ENCODE data around the gene MRPL51.

MRPL51 gene

GRCh38 chr12:6535960-6536847 is 43.1 kb upstream of the MRPL51 start:
- H3K4me3 ChIP-seq (ENCODE audit: low read length), result peak overlapping the region; percentile 99
- H3K9me3 ChIP-seq (ENCODE audit: control insufficient read depth, low read depth, low read length), result no peaks in the 10 kb centered on the region
- H3K9ac ChIP-seq (ENCODE audit: low read length), result peak overlapping the region; percentile 99
- peaks cover 45% of the 10 kb centered on the region for H3K36me3 ChIP-seq (ENCODE audit: control insufficient read depth, low read depth, low read length)
- H3K27ac ChIP-seq (ENCODE audit: low read length), result peak overlapping the region; percentile 96
- no peaks in the 10 kb centered on the region for H3K27me3 ChIP-seq (ENCODE audit: control insufficient read depth, insufficient read depth, low read length)
- H3K4me1 ChIP-seq (ENCODE audit: control insufficient read depth, low read depth, low read length), result peaks cover 30% of the 10 kb centered on the region

DNA sequence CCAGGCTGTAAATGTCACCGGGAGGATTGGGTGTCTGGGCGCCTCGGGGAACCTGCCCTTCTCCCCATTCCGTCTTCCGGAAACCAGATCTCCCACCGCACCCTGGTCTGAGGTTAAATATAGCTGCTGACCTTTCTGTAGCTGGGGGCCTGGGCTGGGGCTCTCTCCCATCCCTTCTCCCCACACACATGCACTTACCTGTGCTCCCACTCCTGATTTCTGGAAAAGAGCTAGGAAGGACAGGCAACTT is 42.6 kb upstream of the MRPL51 start:
- H3K9ac ChIP-seq (ENCODE audit: low read length), result peak overlapping the region; percentile 99
- H3K27me3 ChIP-seq (ENCODE audit: control insufficient read depth, insufficient read depth, low read length), result no peaks in the 10 kb centered on the region
- peaks cover 24% of the 10 kb centered on the region for H3K4me1 ChIP-seq (ENCODE audit: control insufficient read depth, low read depth, low read length)
- peak overlapping the region; percentile 99 for H3K4me3 ChIP-seq (ENCODE audit: low read length)
- peak overlapping the region; percentile 96 for H3K27ac ChIP-seq (ENCODE audit: low read length)
- H3K36me3 ChIP-seq (ENCODE audit: control insufficient read depth, low read depth, low read length), result peaks cover 51% of the 10 kb centered on the region
- H3K9me3 ChIP-seq (ENCODE audit: control insufficient read depth, low read depth, low read length), result no peaks in the 10 kb centered on the region

- Histone ChIP-seq H3K27ac (ENCODE audit: low read length) (peak overlapping the region; percentile 96), H3K9me3 (ENCODE audit: control insufficient read depth, low read depth, low read length) (no peaks in the 10 kb centered on the region), H3K36me3 (ENCODE audit: control insufficient read depth, low read depth, low read length) (peaks cover 56% of the 10 kb centered on the region), H3K4me1 (ENCODE audit: control insufficient read depth, low read depth, low read length) (peaks cover 22% of the 10 kb centered on the region), H3K4me3 (ENCODE audit: low read length) (peak overlapping the region; percentile 99), H3K9ac (ENCODE audit: low read length) (peak overlapping the region; percentile 99), H3K27me3 (ENCODE audit: control insufficient read depth, insufficient read depth, low read length) (no peaks in the 10 kb centered on the region)
Observed at GRCh38 chr12:6534945-6535696, 42.1 kb upstream of the MRPL51 start.

GRCh38 chr12:6534695-6534944 is 41.6 kb upstream of the MRPL51 start:
- Histone ChIP-seq H3K9me3 (ENCODE audit: control insufficient read depth, low read depth, low read length) (no peaks in the 10 kb centered on the region), H3K27ac (ENCODE audit: low read length) (peak overlapping the region; percentile 96), H3K36me3 (ENCODE audit: control insufficient read depth, low read depth, low read length) (peaks cover 61% of the 10 kb centered on the region), H3K4me1 (ENCODE audit: control insufficient read depth, low read depth, low read length) (peaks cover 18% of the 10 kb centered on the region), H3K27me3 (ENCODE audit: control insufficient read depth, insufficient read depth, low read length) (no peaks in the 10 kb centered on the region), H3K9ac (ENCODE audit: low read length) (peak overlapping the region; percentile 99), H3K4me3 (ENCODE audit: low read length) (peak overlapping the region; percentile 99)

GRCh38 chr12:6533923-6534694 is 41.0 kb upstream of the MRPL51 start, which contains the start of gene GAPDH:
Gene GAPDH, plus strand, starts transcription at chr12:6534517. Its CDS starts 316 bp downstream, at chr12:6534833.
- Histone ChIP-seq H3K36me3 (ENCODE audit: control insufficient read depth, low read depth, low read length) (peaks cover 66% of the 10 kb centered on the region), H3K9me3 (ENCODE audit: control insufficient read depth, low read depth, low read length) (no peaks in the 10 kb centered on the region), H3K4me3 (ENCODE audit: low read length) (peak within 1 kb of the TSS; percentile 99), H3K9ac (ENCODE audit: low read length) (peak within 1 kb of the TSS; percentile 99), H3K4me1 (ENCODE audit: control insufficient read depth, low read depth, low read length) (peaks cover 18% of the 10 kb centered on the region), H3K27me3 (ENCODE audit: control insufficient read depth, insufficient read depth, low read length) (no peaks in the 10 kb centered on the region), H3K27ac (ENCODE audit: low read length) (peak within 1 kb of the TSS; percentile 96)

- Histone ChIP-seq H3K27ac (ENCODE audit: low read length) (peak overlapping the region; percentile 95), H3K36me3 (ENCODE audit: control insufficient read depth, low read depth, low read length) (peaks cover 70% of the 10 kb centered on the region), H3K4me3 (ENCODE audit: low read length) (peak overlapping the region; percentile 99), H3K9me3 (ENCODE audit: control insufficient read depth, low read depth, low read length) (no peaks in the 10 kb centered on the region), H3K27me3 (ENCODE audit: control insufficient read depth, insufficient read depth, low read length) (no peaks in the 10 kb centered on the region), H3K4me1 (ENCODE audit: control insufficient read depth, low read depth, low read length) (peaks cover 18% of the 10 kb centered on the region), H3K9ac (ENCODE audit: low read length) (peak overlapping the region; percentile 99)
Observed at GRCh38 chr12:6533653-6533922, 40.5 kb upstream of the MRPL51 start.

GRCh38 chr12:6532927-6533652 is 40.0 kb upstream of the MRPL51 start:
- H3K9ac ChIP-seq (ENCODE audit: low read length), result peak overlapping the region; percentile 99
- H3K4me1 ChIP-seq (ENCODE audit: control insufficient read depth, low read depth, low read length), result peaks cover 18% of the 10 kb centered on the region
- no peaks in the 10 kb centered on the region for H3K9me3 ChIP-seq (ENCODE audit: control insufficient read depth, low read depth, low read length)
- H3K27me3 ChIP-seq (ENCODE audit: control insufficient read depth, insufficient read depth, low read length), result no peaks in the 10 kb centered on the region
- peak overlapping the region; percentile 99 for H3K4me3 ChIP-seq (ENCODE audit: low read length)
- H3K27ac ChIP-seq (ENCODE audit: low read length), result peak overlapping the region; percentile 95
- H3K36me3 ChIP-seq (ENCODE audit: control insufficient read depth, low read depth, low read length), result peaks cover 70% of the 10 kb centered on the region

DNA sequence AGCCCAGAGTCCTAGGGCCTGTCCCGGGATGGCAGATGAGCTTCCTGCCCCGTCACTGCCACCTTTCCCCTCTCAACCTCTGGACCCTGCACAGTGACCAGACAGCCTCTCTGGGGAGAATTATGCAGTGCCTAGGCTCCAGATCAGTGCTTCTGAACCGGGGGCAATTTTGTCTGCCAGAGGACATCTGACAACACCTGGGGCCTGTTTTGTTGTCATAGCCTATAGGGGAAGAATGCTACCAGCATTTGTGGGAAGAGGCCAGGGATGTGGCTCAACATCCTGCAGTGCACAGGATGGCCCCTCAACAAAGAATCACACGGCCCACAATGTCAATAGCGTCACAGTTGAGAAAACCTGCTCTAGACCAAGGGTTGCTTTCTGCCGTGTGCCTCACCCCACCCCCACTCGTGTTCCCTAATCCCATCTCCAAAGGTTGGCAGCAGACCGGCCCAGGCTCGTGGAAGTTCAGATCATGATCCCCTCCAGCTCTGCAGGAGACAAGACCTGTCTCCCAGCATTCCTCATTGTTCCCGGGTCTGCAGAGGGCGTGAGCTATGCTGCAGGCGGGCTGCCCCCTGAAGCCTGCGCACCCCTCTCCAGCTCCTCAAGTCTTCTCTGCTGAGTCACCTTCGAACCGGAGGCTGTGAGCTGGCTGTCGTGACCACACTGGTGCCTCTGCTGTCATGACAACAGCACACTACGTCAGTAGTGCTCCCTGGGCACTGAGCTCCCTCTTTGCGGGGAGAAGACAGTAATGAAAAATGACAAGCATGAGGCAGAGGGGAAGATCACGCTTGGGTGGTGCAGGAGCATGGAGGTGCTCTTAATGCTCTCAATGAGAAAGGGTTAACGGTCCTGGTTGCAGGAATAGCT is 39.2 kb upstream of the MRPL51 start:
- Histone ChIP-seq H3K9me3 (ENCODE audit: control insufficient read depth, low read depth, low read length) (no peaks in the 10 kb centered on the region), H3K27ac (ENCODE audit: low read length) (peak overlapping the region; percentile 95), H3K4me3 (ENCODE audit: low read length) (peak overlapping the region; percentile 99), H3K4me1 (ENCODE audit: control insufficient read depth, low read depth, low read length) (peaks cover 18% of the 10 kb centered on the region), H3K36me3 (ENCODE audit: control insufficient read depth, low read depth, low read length) (peaks cover 70% of the 10 kb centered on the region), H3K9ac (ENCODE audit: low read length) (peak overlapping the region; percentile 99), H3K27me3 (ENCODE audit: control insufficient read depth, insufficient read depth, low read length) (no peaks in the 10 kb centered on the region)

DNA sequence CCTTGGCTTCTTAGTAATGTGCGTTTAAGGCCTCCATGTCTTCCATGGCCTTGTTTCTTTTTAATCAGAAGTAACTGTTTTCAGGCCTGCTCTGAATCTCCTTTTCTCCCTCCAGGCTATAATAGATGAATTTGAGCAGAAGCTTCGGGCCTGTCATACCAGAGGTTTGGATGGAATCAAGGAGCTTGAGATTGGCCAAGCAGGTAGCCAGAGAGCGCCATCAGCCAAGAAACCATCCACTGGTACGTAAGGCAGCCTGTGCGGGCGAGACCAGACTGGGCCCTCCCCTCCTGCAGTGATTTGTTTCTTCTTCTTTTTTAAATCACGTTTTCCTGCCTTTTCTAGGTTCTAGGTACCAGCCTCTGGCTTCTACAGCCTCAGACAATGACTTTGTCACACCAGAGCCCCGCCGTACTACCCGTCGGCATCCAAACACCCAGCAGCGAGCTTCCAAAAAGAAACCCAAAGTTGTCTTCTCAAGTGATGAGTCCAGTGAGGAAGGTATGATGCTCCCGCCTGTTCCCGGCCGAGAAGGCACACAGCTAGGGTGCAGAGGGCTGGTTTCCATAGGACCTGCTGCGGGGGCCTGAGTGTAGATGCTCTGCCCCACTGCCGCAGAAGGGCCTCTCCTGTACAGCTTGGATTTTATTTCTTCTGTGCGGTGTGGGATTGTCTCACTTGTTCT is 37.7 kb upstream of the MRPL51 start:
- Histone ChIP-seq H3K27ac (ENCODE audit: low read length) (no peak overlapping the region), H3K36me3 (ENCODE audit: control insufficient read depth, low read depth, low read length) (peaks cover 70% of the 10 kb centered on the region), H3K9me3 (ENCODE audit: control insufficient read depth, low read depth, low read length) (no peaks in the 10 kb centered on the region), H3K4me3 (ENCODE audit: low read length) (no peak overlapping the region), H3K9ac (ENCODE audit: low read length) (no peak overlapping the region), H3K4me1 (ENCODE audit: control insufficient read depth, low read depth, low read length) (peaks cover 14% of the 10 kb centered on the region), H3K27me3 (ENCODE audit: control insufficient read depth, insufficient read depth, low read length) (no peaks in the 10 kb centered on the region)

DNA sequence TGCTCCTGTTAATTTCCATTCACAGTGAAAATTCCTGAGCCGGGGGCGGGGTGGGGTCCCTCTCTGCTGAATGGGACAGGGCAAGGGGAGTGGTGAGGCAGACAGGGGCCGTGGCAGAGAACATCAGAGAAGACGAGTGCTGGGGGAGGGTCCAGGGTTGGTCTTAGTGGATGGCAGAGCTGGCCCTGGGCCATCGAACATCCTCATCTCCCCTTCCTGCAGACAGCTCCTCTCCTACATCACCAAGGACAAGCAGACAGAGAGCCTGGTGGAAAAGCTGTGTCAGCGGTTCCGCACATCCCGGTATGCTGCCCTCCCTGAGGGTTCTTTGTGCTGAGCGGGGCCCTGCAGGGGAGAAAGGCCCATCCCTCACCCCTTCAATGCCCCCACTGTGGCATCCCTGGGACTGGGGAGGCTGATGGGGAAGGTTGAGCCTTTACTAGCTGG is 36.3 kb upstream of the MRPL51 start:
- Histone ChIP-seq H3K9me3 (ENCODE audit: control insufficient read depth, low read depth, low read length) (no peaks in the 10 kb centered on the region), H3K4me3 (ENCODE audit: low read length) (no peak overlapping the region), H3K27ac (ENCODE audit: low read length) (no peak overlapping the region), H3K36me3 (ENCODE audit: control insufficient read depth, low read depth, low read length) (peaks cover 76% of the 10 kb centered on the region), H3K9ac (ENCODE audit: low read length) (no peak overlapping the region), H3K27me3 (ENCODE audit: control insufficient read depth, insufficient read depth, low read length) (no peaks in the 10 kb centered on the region), H3K4me1 (ENCODE audit: control insufficient read depth, low read depth, low read length) (peaks cover 14% of the 10 kb centered on the region)
